Sigmoid colon (tissue), 4 donors: ENCODE data around the gene UBXN4.

Source experiments
- CTCF ChIP-seq, 4 experiments: fragments of 450-650 bp in 3 of 4; fragments of 200-600 bp in 1 of 4; IDR thresholded peaks; one replicate each; pipeline ENCODE4 v1.5.1; 2016 to 2019; ENCODE audit warnings: antibody characterized with exemption in 4 of 4, mild to moderate bottlenecking in 3 of 4, moderate library complexity in 2 of 4
- POLR2A ChIP-seq, 2 donors: fragments of 450-650 bp; IDR thresholded peaks; one replicate each; pipeline ENCODE4 v1.6.1; 2016; ENCODE audit warnings: antibody characterized with exemption in 2 of 2, mild to moderate bottlenecking in 2 of 2, moderate library complexity in 2 of 2
- POLR2AphosphoS5 ChIP-seq, 4 donors: sonication (generic); formaldehyde crosslinking; IDR thresholded peaks; one replicate each; pipeline ENCODE4 v1.6.1; 2017; ENCODE audit warnings: antibody characterized with exemption in 4 of 4

GRCh38 chr2:135817466-135817865 lies 75.8 kb downstream of the UBXN4 start:
- TF ChIP-seq POLR2AphosphoS5 (IDR thresholded peaks at IDR 0.05) (no peak), CTCF (IDR thresholded peaks at IDR 0.05) (no peak), POLR2A (IDR thresholded peaks at IDR 0.05) (no peak)
